NCI-H446 treated with DMSO at 0.1 percent for 48 hours (cell line): ENCODE measurements around the gene VDAC2.

Experiments used
- DNase-seq: peaks from one replicate; lab custom pipeline; 2025; lab: John Stamatoyannopoulos, UW

VDAC2 gene

DNA sequence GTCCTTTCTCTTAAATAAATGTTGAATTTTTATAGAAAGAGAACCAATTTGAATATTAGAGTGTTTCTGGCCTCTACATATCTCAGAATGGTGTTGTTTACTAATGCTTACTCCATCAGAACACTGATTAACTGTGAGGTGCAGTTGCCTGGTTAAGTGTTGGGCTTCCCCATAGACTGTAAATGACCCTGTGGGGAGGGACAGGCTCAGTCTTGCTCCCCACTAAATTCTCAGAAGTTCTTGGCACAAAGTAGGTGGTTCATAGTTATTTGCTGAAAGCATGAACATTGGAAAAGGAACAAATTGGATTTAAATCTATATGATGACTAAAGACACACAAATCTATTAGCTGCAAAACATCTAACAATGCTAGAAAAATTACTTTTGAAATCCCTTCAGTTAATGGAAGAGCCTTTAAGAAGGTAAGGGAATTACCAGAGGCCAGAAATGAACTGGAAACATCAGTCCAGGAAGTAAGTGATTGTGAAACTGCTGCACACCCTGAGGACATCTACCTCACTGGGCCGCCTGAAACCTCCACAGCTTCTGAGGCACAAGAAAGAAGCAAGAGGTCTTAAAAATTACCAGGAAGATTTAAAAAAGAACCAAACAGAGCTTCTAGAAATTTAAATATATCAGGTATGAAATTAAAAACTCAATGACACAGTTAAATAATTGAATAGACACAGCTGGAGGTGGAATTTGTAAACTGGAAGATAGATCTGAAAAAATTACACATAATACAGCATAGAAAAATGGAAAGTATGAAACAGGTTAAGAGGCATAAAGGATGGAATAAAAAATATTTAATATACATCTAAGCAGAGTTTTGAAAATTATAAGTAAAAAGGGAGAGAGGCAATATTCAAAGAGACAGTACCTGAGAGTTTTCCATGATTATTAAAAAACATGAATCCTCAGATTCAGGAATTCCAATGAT is 43.0 kb downstream of the VDAC2 start:
- DNase-seq, result no peak

DNA sequence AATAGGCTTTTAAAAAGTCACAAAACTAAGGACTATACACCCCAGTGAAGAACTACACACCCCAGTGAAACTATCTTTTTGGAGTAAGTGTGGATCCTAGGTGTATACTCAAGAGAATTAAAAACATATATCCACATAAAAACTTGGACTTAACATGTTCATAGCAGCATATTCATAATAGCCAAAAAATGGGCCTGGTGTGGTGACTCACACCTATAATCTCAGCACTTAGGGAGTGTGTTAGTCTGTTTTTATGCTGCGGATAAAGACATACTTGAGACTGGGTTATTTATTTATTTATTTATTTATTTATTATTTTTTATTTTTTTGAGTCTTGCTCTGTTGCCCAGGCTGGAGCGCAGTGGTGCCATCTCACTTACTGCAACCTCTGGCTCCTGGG is 44.1 kb downstream of the VDAC2 start:
- no peak for DNase-seq

DNA sequence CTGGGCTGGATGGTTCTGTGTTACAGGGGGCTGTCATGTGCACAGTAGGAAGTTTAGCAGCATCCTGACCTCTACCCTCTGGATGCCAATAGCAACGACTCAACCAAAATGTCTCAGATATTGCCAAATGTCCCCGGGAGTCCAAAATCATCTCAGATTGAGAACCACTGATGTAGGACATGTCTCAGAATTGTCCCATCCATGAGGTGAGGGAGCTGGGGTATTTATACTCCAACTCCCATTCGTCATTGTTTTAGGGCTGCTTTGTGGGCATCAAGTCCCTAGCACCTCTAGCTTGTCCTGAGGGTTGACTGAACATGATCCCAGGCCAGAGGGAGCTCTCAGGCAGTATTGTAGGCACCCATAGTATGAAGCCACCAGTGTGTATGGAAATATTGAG is 50.4 kb downstream of the VDAC2 start:
- no peak for DNase-seq

DNA sequence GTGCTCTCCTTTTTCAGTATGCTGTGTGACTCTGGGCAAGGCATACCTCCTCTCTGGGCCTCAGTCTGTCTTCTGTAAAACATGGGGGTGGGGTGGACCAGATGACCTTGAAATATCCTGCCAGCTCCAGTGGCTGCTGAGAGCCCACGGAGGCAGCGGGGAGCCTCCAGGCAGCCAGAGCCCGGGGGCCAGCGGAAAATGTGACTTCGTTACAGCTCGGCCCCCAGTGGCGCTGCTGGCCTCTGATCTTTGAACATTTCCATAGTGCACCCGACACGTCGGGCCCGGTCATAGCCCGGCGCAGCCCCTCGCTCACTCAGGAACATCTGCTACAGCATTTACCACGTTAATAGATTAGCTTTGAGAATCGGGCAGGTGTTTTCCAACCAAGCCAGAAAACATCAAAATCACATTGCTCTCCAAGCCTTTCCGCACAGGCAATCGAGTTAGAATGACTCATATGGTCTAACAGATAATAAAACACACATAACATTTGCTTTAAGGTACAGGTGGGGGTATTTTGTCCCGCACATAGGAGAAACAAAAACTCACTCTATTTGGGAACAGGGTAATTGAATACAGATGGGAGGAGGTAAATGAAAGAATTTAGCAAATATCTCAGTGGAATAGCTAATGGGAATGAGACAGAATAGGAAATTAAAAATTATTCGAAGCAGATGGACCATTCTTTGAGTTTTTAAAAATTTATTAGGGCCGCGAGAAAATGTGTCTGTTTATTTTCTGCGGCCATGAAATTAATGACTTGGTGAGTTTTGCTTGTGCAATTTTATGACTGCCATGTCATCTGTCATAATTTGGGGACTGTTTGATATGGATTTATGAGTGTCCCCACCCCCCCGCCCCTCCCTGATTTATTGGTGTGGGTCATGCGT is 51.5 kb downstream of the VDAC2 start:
- DNase-seq, result no peak

DNA sequence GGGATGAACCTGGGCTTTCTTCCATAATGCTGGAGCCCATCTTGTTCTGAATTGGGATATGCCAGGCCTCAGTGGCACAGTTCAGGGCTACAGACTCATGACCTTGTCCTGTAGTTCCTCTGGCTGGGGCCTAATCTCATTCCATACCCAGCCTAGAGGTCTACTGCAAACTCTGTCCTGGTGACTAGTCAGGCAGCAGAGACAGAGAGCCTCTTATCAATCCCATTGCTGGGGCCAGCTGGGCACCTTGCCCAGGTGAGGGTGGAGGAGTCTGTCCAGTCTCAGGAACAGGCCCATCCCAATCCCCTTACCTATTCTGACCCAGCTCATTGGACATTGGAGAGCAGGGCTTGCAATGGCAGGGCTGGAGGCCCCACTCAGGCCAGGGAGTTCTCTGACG is 53.2 kb downstream of the VDAC2 start:
- no peak for DNase-seq

DNA sequence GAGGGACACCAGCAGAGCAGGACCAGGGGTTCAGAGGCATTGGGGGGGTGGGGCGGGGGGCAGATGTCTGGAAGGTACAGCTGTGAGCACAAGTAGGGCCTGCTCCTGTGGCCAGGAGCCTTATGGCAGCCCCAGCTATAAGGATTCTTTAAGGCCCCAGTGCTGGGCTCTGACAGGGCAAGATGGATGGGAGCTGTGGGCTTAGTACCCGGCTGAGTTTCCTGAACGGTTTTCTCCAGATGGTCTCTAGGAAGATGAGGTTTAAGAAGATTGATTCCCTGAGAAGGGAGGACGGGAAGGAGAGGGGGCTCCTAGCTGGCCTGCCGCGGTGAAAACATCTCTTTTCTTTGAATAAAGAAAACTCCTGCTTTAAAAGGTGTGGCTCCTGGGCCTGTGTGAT is 55.3 kb downstream of the VDAC2 start:
- DNase-seq, result no peak

DNA sequence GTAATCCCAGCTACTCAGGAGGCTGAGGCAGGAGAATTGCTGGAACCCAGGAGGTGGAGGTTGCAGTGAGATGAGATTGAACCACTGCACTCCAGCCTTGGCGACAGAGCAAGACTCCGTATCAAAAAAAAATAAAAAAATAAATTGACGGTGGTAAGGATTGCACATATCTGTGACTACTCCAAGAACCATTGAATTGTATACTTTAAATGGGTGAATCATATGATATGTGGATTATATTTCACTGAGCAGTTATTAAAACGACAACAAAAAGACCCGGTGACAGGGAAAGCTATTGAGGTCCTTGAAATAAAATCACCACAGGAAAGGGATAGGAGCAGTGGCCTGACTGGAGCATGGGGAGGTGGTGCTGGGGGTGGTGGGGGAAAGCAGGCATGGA is 56.3 kb downstream of the VDAC2 start:
- no peak for DNase-seq

- no peak for DNase-seq
Observed at GRCh38 chr10:75269605-75270004, 59.0 kb downstream of the VDAC2 start.

DNA sequence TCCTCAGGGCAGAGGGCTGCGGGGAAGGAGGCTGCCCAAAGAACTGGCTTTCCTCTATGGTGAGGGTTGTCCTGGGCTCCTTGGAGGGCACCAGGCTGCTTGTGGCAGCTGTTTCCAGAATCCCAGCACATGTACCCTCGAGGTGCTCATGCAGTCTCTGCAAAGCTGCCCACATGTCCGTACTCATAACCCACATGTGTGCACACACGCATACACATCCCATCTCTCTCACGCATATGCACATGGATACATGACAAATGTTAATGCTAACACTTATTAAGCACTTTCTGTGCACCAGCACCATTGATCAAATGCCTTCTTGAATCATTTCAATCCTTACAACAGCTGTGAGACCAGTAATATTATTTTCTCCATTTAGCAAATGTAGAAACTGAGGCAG is 61.5 kb downstream of the VDAC2 start:
- no peak for DNase-seq

DNA sequence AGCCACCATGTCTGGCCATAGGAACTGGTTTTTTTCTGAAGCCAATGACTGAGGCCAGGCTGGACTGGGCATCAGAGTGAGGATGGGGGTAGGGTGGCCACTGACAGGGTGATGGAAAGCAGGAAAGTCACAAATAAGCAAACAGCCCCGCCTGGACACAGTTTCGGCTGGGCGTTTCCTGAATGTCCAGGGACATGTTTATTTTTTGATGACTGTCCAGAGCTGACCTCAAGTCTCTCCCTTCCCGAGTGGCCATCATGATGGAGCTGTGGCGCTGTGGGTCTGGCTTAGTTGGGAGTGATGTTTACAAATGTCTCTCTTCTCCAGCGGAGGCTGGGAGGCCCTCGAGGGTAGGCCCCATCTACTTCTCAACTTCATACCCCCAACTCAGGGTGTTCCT is 62.3 kb downstream of the VDAC2 start:
- DNase-seq, result no peak

DNA sequence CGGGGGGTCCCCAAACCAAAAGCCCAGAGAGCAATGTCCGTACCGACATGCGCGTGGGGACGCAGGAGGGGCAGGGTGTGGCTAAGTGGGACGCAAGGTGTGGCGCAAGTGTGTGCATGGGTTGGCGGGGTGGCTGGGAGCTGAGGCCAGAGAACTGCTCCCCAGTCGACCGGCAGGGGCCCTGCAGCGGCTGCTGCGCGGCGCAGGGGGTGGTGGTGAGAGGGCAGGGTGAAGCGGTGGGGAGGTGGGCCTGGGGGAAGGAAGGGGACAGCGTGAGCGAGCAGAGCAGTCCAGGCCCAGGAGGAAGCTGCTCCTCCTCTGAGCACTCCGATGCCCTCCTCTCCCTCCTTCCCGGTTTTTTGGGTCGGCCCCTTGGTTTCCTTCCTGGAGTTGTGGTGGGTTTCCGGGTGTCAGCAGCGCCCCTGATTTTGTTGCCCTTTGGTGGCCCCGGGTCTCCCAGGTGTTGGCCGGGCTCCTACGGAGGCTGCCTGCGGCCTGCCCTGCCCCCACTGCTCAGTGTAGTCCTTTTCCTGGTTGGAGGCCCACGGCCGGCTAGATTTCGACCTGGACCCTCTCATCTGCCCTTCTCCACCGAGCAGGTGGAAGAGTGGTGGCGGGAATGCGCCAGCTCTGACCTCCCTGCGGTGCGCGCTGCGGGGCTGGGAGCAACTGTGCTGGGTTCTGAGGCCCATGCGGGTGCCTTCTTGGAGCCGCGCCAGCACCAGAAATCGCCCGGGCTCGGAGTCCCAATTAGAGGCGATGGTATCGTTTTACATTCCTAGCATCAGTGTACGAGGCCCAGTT is 65.7 kb downstream of the VDAC2 start:
- DNase-seq, result no peak

DNA sequence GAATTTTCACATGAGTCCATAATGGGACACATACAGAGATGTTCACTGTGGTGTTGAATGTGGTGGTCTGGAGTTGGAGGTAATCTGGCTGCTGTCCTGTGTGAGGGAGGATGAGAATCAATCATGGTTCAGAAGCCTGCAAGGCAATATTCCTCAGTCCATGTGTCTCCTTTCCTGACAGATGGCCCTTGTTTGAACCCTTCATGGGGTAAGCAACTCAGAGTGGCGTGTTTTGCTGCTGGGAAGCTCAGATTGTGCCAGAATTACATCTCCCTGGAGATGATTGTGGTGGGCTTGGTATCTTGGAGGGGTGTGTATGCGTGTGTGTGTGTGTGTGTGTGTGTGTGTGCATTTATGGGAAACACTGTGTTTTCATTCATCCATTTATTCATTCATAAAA is 69.6 kb downstream of the VDAC2 start:
- no peak for DNase-seq
